B cell (primary cell): ENCODE data around the gene PRSS38. TPM values are rescaled to one million over a fixed set of nuclear protein-coding genes. Genes with fewer than 3 reads are reported as not detected.

Experiments
- ATAC-seq: fragments of 200-7000 bp; cut with Tn5 transposase; one replicate; pipeline ENCODE4 v1.10.0; 2021; ENCODE audit warnings: low read depth, mild to moderate bottlenecking, moderate number of reproducible peaks, moderate library complexity
- CTCF ChIA-PET: fragments of 350-600 bp; sonication (Branson Sonifier 250); formaldehyde crosslinking; loops from one replicate; lab custom pipeline; 2021; ENCODE audit warnings: antibody characterized with exemption, inconsistent platforms; lab: Charles Lee
- POLR2A ChIA-PET: fragments of 350-600 bp; sonication (Branson Sonifier 250); formaldehyde crosslinking; loops from one replicate; lab custom pipeline; 2021; ENCODE audit warnings: antibody characterized with exemption; lab: Charles Lee
- DNase-seq: peaks from one replicate; pipeline ENCODE4 v3.0.0; 2013
- H2AFZ ChIP-seq: 2 replicates; pipeline ENCODE4 v1.6.1; 2012; ENCODE audit warnings: mild to moderate bottlenecking, low read depth, low read length; ENCODE audit not compliant: insufficient read depth, poor library complexity, severe bottlenecking
- H3K27ac ChIP-seq, 2 donors: 1 replicate in 1 of 2; 2 replicates in 1 of 2; pipeline ENCODE4 v1.5.1; 2012 to 2013; ENCODE audit warnings: low read length in 2 of 2, mild to moderate bottlenecking in 2 of 2, moderate library complexity in 1 of 2
- H3K27me3 ChIP-seq, 4 experiments: fragments of 200-600 bp in 1 of 4; sonication (generic) in 1 of 4; replicated peaks in 1 of 4; 1 replicate in 2 of 4; 2 replicates in 2 of 4; pipeline versions ENCODE4 v1.6.1 to v1.7.0; 2013 to 2016; ENCODE audit warnings: low read length in 3 of 4, mild to moderate bottlenecking in 2 of 4, mixed read lengths in 1 of 4, moderate library complexity in 1 of 4; ENCODE audit not compliant: insufficient read depth in 4 of 4, control insufficient read depth in 3 of 4; ENCODE audit errors: control extremely low read depth in 1 of 4
- H3K36me3 ChIP-seq, 2 experiments: replicated peaks in 1 of 2; 1 replicate in 1 of 2; 2 replicates in 1 of 2; pipeline versions ENCODE4 v1.6.1 to v1.7.1; 2013; ENCODE audit warnings: low read length in 1 of 2; ENCODE audit not compliant: insufficient read depth in 2 of 2, control insufficient read depth in 1 of 2; ENCODE audit errors: control extremely low read depth in 1 of 2, extremely low read depth in 1 of 2
- H3K4me1 ChIP-seq, 2 donors: fragments of 200-600 bp in 1 of 2; sonication (generic) in 1 of 2; 1 replicate in 1 of 2; 2 replicates in 1 of 2; pipeline versions ENCODE4 v1.5.1 to v1.6.1; 2013 to 2017; ENCODE audit warnings: low read length in 2 of 2; ENCODE audit not compliant: control insufficient read depth in 2 of 2, insufficient read depth in 2 of 2
- H3K4me2 ChIP-seq: replicated peaks from 2 replicates; pipeline ENCODE3; 2012; ENCODE audit warnings: mild to moderate bottlenecking, low read depth, low read length; ENCODE audit not compliant: poor library complexity, severe bottlenecking
- H3K4me3 ChIP-seq, 5 experiments: fragments of 200-600 bp in 1 of 5; sonication (generic) in 1 of 5; 1 replicate in 3 of 5; 2 replicates in 2 of 5; pipeline versions ENCODE4 v1.5.1 to v1.7.0; 2011 to 2016; ENCODE audit warnings: low read length in 4 of 5, mild to moderate bottlenecking in 4 of 5, low read depth in 2 of 5, control low read depth in 1 of 5, moderate library complexity in 1 of 5; ENCODE audit not compliant: insufficient read depth in 1 of 5; ENCODE audit errors: control extremely low read depth in 1 of 5, extremely low read depth in 1 of 5
- H3K79me2 ChIP-seq: fragments of 200-600 bp; sonication (generic); one replicate; pipeline ENCODE4 v1.6.0; 2016; ENCODE audit warnings: low read length; ENCODE audit not compliant: control insufficient read depth, insufficient read depth
- H3K9ac ChIP-seq: fragments of 200-600 bp; sonication (generic); 2 replicates; pipeline ENCODE4 v1.6.1; 2017; ENCODE audit warnings: mild to moderate bottlenecking, low read length, moderate library complexity
- H3K9me3 ChIP-seq, 3 donors: one replicate each; pipeline versions ENCODE4 v1.6.1 to v1.7.1; 2013; ENCODE audit warnings: low read length in 2 of 3; ENCODE audit not compliant: control insufficient read depth in 2 of 3, insufficient read depth in 1 of 3; ENCODE audit errors: control extremely low read depth in 1 of 3
- H4K20me1 ChIP-seq: 2 replicates; pipeline ENCODE4 v1.6.0; 2012; ENCODE audit warnings: mild to moderate bottlenecking, low read length; ENCODE audit not compliant: insufficient read depth, control insufficient read depth, poor library complexity, severe bottlenecking
- H3K27ac Mint-ChIP-seq: one replicate; pipeline ENCODE4 v1.8.0; 2021; ENCODE audit warnings: mixed read lengths
- H3K27me3 Mint-ChIP-seq: one replicate; pipeline ENCODE4 v1.8.0; 2021; ENCODE audit warnings: mixed read lengths
- H3K4me1 Mint-ChIP-seq: one replicate; pipeline ENCODE4 v1.8.0; 2021; ENCODE audit warnings: mixed read lengths
- H3K4me3 Mint-ChIP-seq: one replicate; pipeline ENCODE4 v1.8.0; 2021; ENCODE audit warnings: mixed read lengths
- H3K9me3 Mint-ChIP-seq: one replicate; pipeline ENCODE4 v1.8.0; 2022; ENCODE audit warnings: mixed read lengths; ENCODE audit not compliant: insufficient read depth
- CTCF ChIP-seq: fragments of 200-600 bp; IDR thresholded peaks from one replicate; pipeline ENCODE4 v1.8.0; 2022; ENCODE audit warnings: antibody characterized with exemption, mild to moderate bottlenecking
- EZH2 ChIP-seq: IDR thresholded peaks from 2 replicates; pipeline ENCODE4 v1.6.1; 2012; ENCODE audit warnings: borderline replicate concordance, low read depth, mild to moderate bottlenecking, moderate library complexity, low read length; ENCODE audit not compliant: insufficient read depth, poor library complexity, severe bottlenecking
- WGBS: methylation state at CpG from one replicate; pipeline ENCODE4 v1.1.5; 2013; ENCODE audit warnings: missing lambda C conversion rate; ENCODE audit not compliant: insufficient coverage; 5-methylcytosine and 5-hydroxymethylcytosine counted together
- intact Hi-C: fragments of 100-400 bp; cut with micrococcal nuclease; formaldehyde crosslinking; loops from one replicate; pipeline ENCODE4 v1.10.0; 2022
- polyA plus RNA-seq: library from polyadenylated mRNA; depleted of rRNA; stranded (reverse); fragments of >200 nt; gene quantifications from 2 replicates; pipeline ENCODE4 v1.2.3, GENCODE V29; 2012
- total RNA-seq, 2 donors: library from RNA; stranded (reverse); fragments of 120-200 nt in 1 of 2; gene quantifications; 1 replicate in 1 of 2; 2 replicates in 1 of 2; pipeline versions ENCODE4 v1.2.3 to v1.2.4, GENCODE V29; 2013 to 2022

Gene PRSS38
- total and polyA plus RNA-seq, 2 donors (not counting 1 experiment from before 2014, with no cell fraction given): not detected

GRCh38 chr1:227869279-227869842 lies 53.9 kb downstream of the PRSS38 start:
- no peaks in the 10 kb centered on the region for H3K36me3 ChIP-seq
- ChIA-PET POLR2A (no interaction called here), CTCF (no interaction called here)
- H3K9me3 ChIP-seq: peaks cover 0 to 13% (median 5%) of the 10 kb centered on the region in 3 donors
- no peak for TF ChIP-seq EZH2
- no peak for TF ChIP-seq CTCF
- Mint-ChIP-seq H3K4me1 (no peaks in the 10 kb centered on the region), H3K9me3 (peaks cover 2% of the 10 kb centered on the region), H3K27ac (no peak overlapping the region), H3K4me3 (no peak overlapping the region), H3K27me3 (peaks cover 25% of the 10 kb centered on the region)
- H3K4me3 ChIP-seq: no peak overlapping the region
- H3K27me3 ChIP-seq: peaks cover 0 to 14% (median 0%) of the 10 kb centered on the region in 4 experiments
- intact Hi-C loops: no loop called here
- ATAC-seq (no peak), DNase-seq (no peak)
- no peaks in the 10 kb centered on the region for H4K20me1 ChIP-seq
- no peak overlapping the region for H3K9ac ChIP-seq
- no peak overlapping the region for H3K4me2 ChIP-seq
- H3K79me2 ChIP-seq: no peaks in the 10 kb centered on the region
- WGBS: 39% methylated on average over 3 of the region's 5 CpGs
- H2AFZ ChIP-seq: no peak overlapping the region
- no peak overlapping the region for H3K27ac ChIP-seq
- no peaks in the 10 kb centered on the region for H3K4me1 ChIP-seq

GRCh38 chr1:227869851-227870305 lies 54.4 kb downstream of the PRSS38 start:
- Mint-ChIP-seq H3K27ac (no peak overlapping the region), H3K4me1 (no peaks in the 10 kb centered on the region), H3K27me3 (peaks cover 25% of the 10 kb centered on the region), H3K4me3 (no peak overlapping the region), H3K9me3 (no peaks in the 10 kb centered on the region)
- intact Hi-C loops: no loop called here
- Histone ChIP-seq H3K36me3 (no peaks in the 10 kb centered on the region), H3K4me2 (no peak overlapping the region), H3K9me3 (peaks cover 0 to 13% (median 2%) of the 10 kb centered on the region in 3 donors), H3K79me2 (no peaks in the 10 kb centered on the region), H3K27me3 (peaks cover 0 to 14% (median 0%) of the 10 kb centered on the region in 4 experiments), H3K4me1 (no peaks in the 10 kb centered on the region), H3K27ac (no peak overlapping the region), H2AFZ (no peak overlapping the region), H3K9ac (no peak overlapping the region), H3K4me3 (no peak overlapping the region), H4K20me1 (no peaks in the 10 kb centered on the region)
- ChIA-PET CTCF (no interaction called here), POLR2A (no interaction called here)
- WGBS: 2% methylated on average over 3 of the region's 5 CpGs
- TF ChIP-seq CTCF: no peak
- TF ChIP-seq EZH2: no peak
- ATAC-seq (no peak), DNase-seq (no peak)
